ENCODE results near the gene ACADVL.

DNA sequence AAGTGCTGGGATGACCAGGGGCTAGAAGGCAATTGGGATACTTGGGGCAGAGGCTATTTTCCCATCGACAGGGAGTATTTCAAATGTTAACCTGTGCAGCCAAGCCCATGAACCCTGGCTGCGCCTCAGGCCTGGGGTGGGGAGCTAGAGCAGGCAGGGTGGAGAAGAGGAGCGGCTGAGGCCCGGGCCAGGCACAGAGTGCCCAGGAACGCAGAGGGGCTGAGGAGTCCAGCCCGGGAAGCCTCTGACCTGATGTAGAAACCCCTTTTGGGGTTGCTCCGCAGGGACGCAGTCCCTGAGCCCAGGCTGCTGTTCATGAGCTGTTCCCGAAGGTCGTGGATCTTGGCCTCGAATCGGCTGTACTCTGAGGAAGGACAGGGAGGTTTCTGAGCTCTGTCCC is 23.8 kb upstream of the ACADVL start:
- TF ChIP-seq, protein P1, sequence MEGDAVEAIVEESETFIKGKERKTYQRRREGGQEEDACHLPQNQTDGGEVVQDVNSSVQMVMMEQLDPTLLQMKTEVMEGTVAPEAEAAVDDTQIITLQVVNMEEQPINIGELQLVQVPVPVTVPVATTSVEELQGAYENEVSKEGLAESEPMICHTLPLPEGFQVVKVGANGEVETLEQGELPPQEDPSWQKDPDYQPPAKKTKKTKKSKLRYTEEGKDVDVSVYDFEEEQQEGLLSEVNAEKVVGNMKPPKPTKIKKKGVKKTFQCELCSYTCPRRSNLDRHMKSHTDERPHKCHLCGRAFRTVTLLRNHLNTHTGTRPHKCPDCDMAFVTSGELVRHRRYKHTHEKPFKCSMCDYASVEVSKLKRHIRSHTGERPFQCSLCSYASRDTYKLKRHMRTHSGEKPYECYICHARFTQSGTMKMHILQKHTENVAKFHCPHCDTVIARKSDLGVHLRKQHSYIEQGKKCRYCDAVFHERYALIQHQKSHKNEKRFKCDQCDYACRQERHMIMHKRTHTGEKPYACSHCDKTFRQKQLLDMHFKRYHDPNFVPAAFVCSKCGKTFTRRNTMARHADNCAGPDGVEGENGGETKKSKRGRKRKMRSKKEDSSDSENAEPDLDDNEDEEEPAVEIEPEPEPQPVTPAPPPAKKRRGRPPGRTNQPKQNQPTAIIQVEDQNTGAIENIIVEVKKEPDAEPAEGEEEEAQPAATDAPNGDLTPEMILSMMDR (IDR thresholded peaks at IDR 0.05): no peak
- TF ChIP-seq POLR2A (IDR thresholded peaks at IDR 0.05): no peak

Measured in right lobe of liver (tissue), 4 donors.